CD8-positive, alpha-beta memory T cell (primary cell): Measurements from ENCODE around the gene SLC22A14. TPM values are rescaled to one million over a fixed set of nuclear protein-coding genes. Genes with fewer than 3 reads are reported as not detected.
A peak's percentile ranks its signal among the peaks of the same experiment; 100 is the strongest.

ENCODE experiments used
- CTCF ChIA-PET: fragments of 350-600 bp; sonication (Branson Sonifier 250); formaldehyde crosslinking; loops from one replicate; lab custom pipeline; 2021; ENCODE audit warnings: antibody characterized with exemption; lab: Charles Lee
- POLR2A ChIA-PET: fragments of 350-600 bp; sonication (Branson Sonifier 250); formaldehyde crosslinking; loops from one replicate; lab custom pipeline; 2021; ENCODE audit warnings: antibody characterized with exemption; lab: Charles Lee
- DNase-seq, 5 donors: peaks; one replicate each; pipeline versions ENCODE4 v3.0.0 to v3.0.0-alpha.2; 2020 to 2022; ENCODE audit warnings: mixed read lengths in 1 of 5
- H3K27ac ChIP-seq: one replicate; pipeline ENCODE4 v1.7.0; 2013; ENCODE audit warnings: low read depth, mild to moderate bottlenecking, low read length, moderate library complexity
- H3K27me3 ChIP-seq: 2 replicates; pipeline ENCODE4 v1.7.0; 2013; ENCODE audit warnings: low read length, mild to moderate bottlenecking; ENCODE audit not compliant: insufficient read depth, poor library complexity, severe bottlenecking
- H3K36me3 ChIP-seq: 2 replicates; pipeline ENCODE4 v1.7.0; 2013; ENCODE audit warnings: mild to moderate bottlenecking, low read length, moderate library complexity; ENCODE audit not compliant: insufficient read depth
- H3K4me1 ChIP-seq: 2 replicates; pipeline ENCODE4 v1.7.0; 2013; ENCODE audit warnings: mild to moderate bottlenecking, low read length, moderate library complexity; ENCODE audit not compliant: insufficient read depth
- H3K4me3 ChIP-seq: 2 replicates; pipeline ENCODE4 v1.7.0; 2013; ENCODE audit warnings: mild to moderate bottlenecking, low read length
- H3K9me3 ChIP-seq: 2 replicates; pipeline ENCODE4 v1.7.0; 2013; ENCODE audit warnings: mild to moderate bottlenecking, low read length
- H3K27ac Mint-ChIP-seq, 8 donors: one replicate each; pipeline ENCODE4 v1.8.0; 2020 to 2021; ENCODE audit warnings: mixed read lengths in 8 of 8, mild to moderate bottlenecking in 6 of 8, inconsistent platforms in 3 of 8, moderate library complexity in 3 of 8
- H3K27me3 Mint-ChIP-seq, 2 donors: one replicate each; pipeline ENCODE4 v1.8.0; 2020 to 2021; ENCODE audit warnings: mixed read lengths in 2 of 2, mild to moderate bottlenecking in 1 of 2, moderate library complexity in 1 of 2
- H3K36me3 Mint-ChIP-seq, 3 donors: one replicate each; pipeline ENCODE4 v1.8.0; 2020 to 2021; ENCODE audit warnings: mixed read lengths in 3 of 3, inconsistent platforms in 1 of 3, mild to moderate bottlenecking in 1 of 3
- H3K4me1 Mint-ChIP-seq, 3 donors: one replicate each; pipeline ENCODE4 v1.8.0; 2020 to 2021; ENCODE audit warnings: mixed read lengths in 3 of 3, inconsistent platforms in 1 of 3, mild to moderate bottlenecking in 1 of 3
- H3K4me3 Mint-ChIP-seq, 7 donors: one replicate each; pipeline ENCODE4 v1.8.0; 2020 to 2021; ENCODE audit warnings: mixed read lengths in 7 of 7, mild to moderate bottlenecking in 6 of 7, moderate library complexity in 4 of 7, inconsistent platforms in 2 of 7
- H3K9me3 Mint-ChIP-seq, 5 donors: one replicate each; pipeline ENCODE4 v1.8.0; 2020 to 2022; ENCODE audit warnings: mixed read lengths in 5 of 5, mild to moderate bottlenecking in 3 of 5, moderate library complexity in 2 of 5, inconsistent platforms in 1 of 5
- polyA plus RNA-seq: library from polyadenylated mRNA; unstranded; fragments of 300-500 nt; fragmentation: Illumina TruSeq; gene quantifications from one replicate; pipeline ENCODE4 v1.2.3, GENCODE V29; 2021
- total RNA-seq, 2 experiments: library from RNA; stranded (reverse); gene quantifications; one replicate each; pipeline ENCODE4 v1.2.3, GENCODE V29; 2021

The SLC22A14 gene
- total and polyA plus RNA-seq, 3 experiments from 2014 or later = not detected

GRCh38 chr3:38311476-38311875 is 29.4 kb downstream of the SLC22A14 start:
- Histone ChIP-seq H3K36me3 (no peaks in the 10 kb centered on the region), H3K27ac (no peak overlapping the region), H3K4me3 (no peak overlapping the region), H3K27me3 (peaks cover 5% of the 10 kb centered on the region), H3K4me1 (no peaks in the 10 kb centered on the region), H3K9me3 (no peaks in the 10 kb centered on the region)
- CTCF ChIA-PET = no interaction called here
- Mint-ChIP-seq H3K27me3 (peaks cover 7 to 26% of the 10 kb centered on the region in 2 donors), H3K27ac (no peak overlapping the region), H3K4me3 (no peak overlapping the region), H3K36me3 (no peaks in the 10 kb centered on the region), H3K9me3 (peaks cover 0 to 2% (median 0%) of the 10 kb centered on the region in 5 donors), H3K4me1 (no peaks in the 10 kb centered on the region)
- POLR2A ChIA-PET = no interaction called here
- DNase-seq = no peak

GRCh38 chr3:38311941-38312340 is 29.8 kb downstream of the SLC22A14 start:
- ChIA-PET POLR2A (no interaction called here), CTCF (no interaction called here)
- Histone ChIP-seq H3K9me3 (no peaks in the 10 kb centered on the region), H3K4me1 (no peaks in the 10 kb centered on the region), H3K36me3 (no peaks in the 10 kb centered on the region), H3K4me3 (no peak overlapping the region), H3K27ac (no peak overlapping the region), H3K27me3 (peaks cover 5% of the 10 kb centered on the region)
- Mint-ChIP-seq H3K36me3 (no peaks in the 10 kb centered on the region), H3K4me3 (no peak overlapping the region), H3K27ac (no peak overlapping the region), H3K9me3 (peaks cover 0 to 2% (median 0%) of the 10 kb centered on the region in 5 donors), H3K4me1 (no peaks in the 10 kb centered on the region), H3K27me3 (peaks cover 7 to 26% of the 10 kb centered on the region in 2 donors)
- no peak for DNase-seq

- ChIA-PET CTCF (no interaction called here), POLR2A (no interaction called here)
- Histone ChIP-seq H3K4me1 (no peaks in the 10 kb centered on the region), H3K27me3 (peaks cover 5% of the 10 kb centered on the region), H3K27ac (no peak overlapping the region), H3K4me3 (no peak overlapping the region), H3K9me3 (no peaks in the 10 kb centered on the region), H3K36me3 (no peaks in the 10 kb centered on the region)
- Mint-ChIP-seq H3K4me3 (no peak overlapping the region), H3K36me3 (no peaks in the 10 kb centered on the region), H3K4me1 (no peaks in the 10 kb centered on the region), H3K27ac (no peak overlapping the region), H3K9me3 (peaks cover 0 to 2% (median 0%) of the 10 kb centered on the region in 5 donors), H3K27me3 (peaks cover 7 to 26% of the 10 kb centered on the region in 2 donors)
- DNase-seq = no peak
Observed at GRCh38 chr3:38312356-38312755, 30.3 kb downstream of the SLC22A14 start.

GRCh38 chr3:38313263-38313662 is 31.2 kb downstream of the SLC22A14 start:
- no peaks in the 10 kb centered on the region for H3K9me3 ChIP-seq
- H3K4me3 Mint-ChIP-seq = no peak overlapping the region
- no peak for DNase-seq
- ChIA-PET CTCF (no interaction called here), POLR2A (no interaction called here)
- H3K4me1 Mint-ChIP-seq = no peaks in the 10 kb centered on the region
- no peaks in the 10 kb centered on the region for H3K36me3 Mint-ChIP-seq
- no peaks in the 10 kb centered on the region for H3K4me1 ChIP-seq
- H3K27ac Mint-ChIP-seq = peak overlapping the region in 1 of 8 donors; percentile 80
- peaks cover 7 to 20% of the 10 kb centered on the region in 2 donors for H3K27me3 Mint-ChIP-seq
- no peak overlapping the region for H3K27ac ChIP-seq
- H3K9me3 Mint-ChIP-seq = peaks cover 0 to 2% (median 0%) of the 10 kb centered on the region in 5 donors
- no peak overlapping the region for H3K4me3 ChIP-seq
- peaks cover 5% of the 10 kb centered on the region for H3K27me3 ChIP-seq
- H3K36me3 ChIP-seq = no peaks in the 10 kb centered on the region

- Histone ChIP-seq H3K27ac (no peak overlapping the region), H3K4me1 (no peaks in the 10 kb centered on the region), H3K27me3 (peaks cover 5% of the 10 kb centered on the region), H3K4me3 (no peak overlapping the region), H3K9me3 (no peaks in the 10 kb centered on the region), H3K36me3 (no peaks in the 10 kb centered on the region)
- Mint-ChIP-seq H3K27ac (no peak overlapping the region), H3K27me3 (peaks cover 7 to 17% of the 10 kb centered on the region in 2 donors), H3K9me3 (peaks cover 0 to 2% (median 0%) of the 10 kb centered on the region in 5 donors), H3K4me3 (no peak overlapping the region), H3K36me3 (no peaks in the 10 kb centered on the region), H3K4me1 (no peaks in the 10 kb centered on the region)
- no peak for DNase-seq
- POLR2A ChIA-PET = no interaction called here
- CTCF ChIA-PET = no interaction called here
Observed at GRCh38 chr3:38313695-38314094, 31.6 kb downstream of the SLC22A14 start.

GRCh38 chr3:38314112-38314763 is 32.1 kb downstream of the SLC22A14 start:
- no peaks in the 10 kb centered on the region for H3K36me3 ChIP-seq
- H3K9me3 ChIP-seq = no peaks in the 10 kb centered on the region
- no peak for DNase-seq
- H3K4me1 Mint-ChIP-seq = no peaks in the 10 kb centered on the region
- no peak overlapping the region for H3K27ac Mint-ChIP-seq
- POLR2A ChIA-PET = no interaction called here
- H3K4me3 ChIP-seq = no peak overlapping the region
- H3K9me3 Mint-ChIP-seq = peaks cover 0 to 2% (median 0%) of the 10 kb centered on the region in 5 donors
- H3K27ac ChIP-seq = no peak overlapping the region
- peaks cover 6 to 14% of the 10 kb centered on the region in 2 donors for H3K27me3 Mint-ChIP-seq
- CTCF ChIA-PET = no interaction called here
- H3K36me3 Mint-ChIP-seq = no peaks in the 10 kb centered on the region
- H3K4me3 Mint-ChIP-seq = no peak overlapping the region
- H3K4me1 ChIP-seq = no peaks in the 10 kb centered on the region
- H3K27me3 ChIP-seq = peaks cover 5% of the 10 kb centered on the region

GRCh38 chr3:38314764-38315487 is 32.8 kb downstream of the SLC22A14 start:
- H3K27ac ChIP-seq = no peak overlapping the region
- no peak for DNase-seq
- ChIA-PET POLR2A (no interaction called here), CTCF (no interaction called here)
- Mint-ChIP-seq H3K36me3 (no peaks in the 10 kb centered on the region), H3K4me3 (no peak overlapping the region), H3K27me3 (peaks cover 2 to 9% of the 10 kb centered on the region in 2 donors), H3K27ac (no peak overlapping the region), H3K9me3 (peaks cover 0 to 2% (median 0%) of the 10 kb centered on the region in 5 donors), H3K4me1 (no peaks in the 10 kb centered on the region)
- H3K4me3 ChIP-seq = no peak overlapping the region
- no peaks in the 10 kb centered on the region for H3K4me1 ChIP-seq
- peaks cover 5% of the 10 kb centered on the region for H3K27me3 ChIP-seq
- H3K9me3 ChIP-seq = no peaks in the 10 kb centered on the region
- H3K36me3 ChIP-seq = no peaks in the 10 kb centered on the region

GRCh38 chr3:38315488-38316230 is 33.6 kb downstream of the SLC22A14 start:
- Mint-ChIP-seq H3K36me3 (peaks cover 0 to 2% (median 0%) of the 10 kb centered on the region in 3 donors), H3K4me1 (no peaks in the 10 kb centered on the region), H3K27ac (peak overlapping the region in 1 of 8 donors; percentile 58), H3K4me3 (no peak overlapping the region), H3K9me3 (peaks cover 0 to 2% (median 0%) of the 10 kb centered on the region in 5 donors), H3K27me3 (peaks cover 1 to 9% of the 10 kb centered on the region in 2 donors)
- ChIA-PET CTCF (no interaction called here), POLR2A (no interaction called here)
- Histone ChIP-seq H3K36me3 (no peaks in the 10 kb centered on the region), H3K9me3 (no peaks in the 10 kb centered on the region), H3K4me3 (no peak overlapping the region), H3K4me1 (no peaks in the 10 kb centered on the region), H3K27me3 (peaks cover 4% of the 10 kb centered on the region), H3K27ac (no peak overlapping the region)
- no peak for DNase-seq
